Hepatocyte (in vitro differentiated cells): ENCODE measurements around the gene PRRG2.

Experiments
- CTCF ChIP-seq: fragments of 200-600 bp; sonication (generic); IDR thresholded peaks from 2 replicates; pipeline ENCODE4 v1.5.1; 2016; ENCODE audit warnings: antibody characterized with exemption, mild to moderate bottlenecking; ENCODE audit not compliant: poor library complexity
- EZH2 ChIP-seq: fragments of 200-600 bp; sonication (generic); IDR thresholded peaks from 2 replicates; pipeline ENCODE4 v1.6.1; 2016; ENCODE audit warnings: antibody characterized with exemption, mild to moderate bottlenecking, borderline replicate concordance
- EZH2phosphoT487 ChIP-seq: fragments of 200-600 bp; sonication (generic); IDR thresholded peaks from one replicate; pipeline ENCODE4 v1.6.1; 2018; ENCODE audit warnings: antibody characterized with exemption, mild to moderate bottlenecking, low read depth, moderate library complexity; ENCODE audit not compliant: unreplicated experiment, severe bottlenecking

- TF ChIP-seq CTCF (no peak), EZH2 (no peak), EZH2phosphoT487 (no peak)
Measured at GRCh38 chr19:49536921-49537462, 44.1 kb upstream of the PRRG2 start.
